Measurements from ENCODE around the gene KRTAP10-10. TPM values are rescaled to one million over a fixed set of nuclear protein-coding genes. Genes with fewer than 3 reads are reported as not detected.
"Not testable (repeated sequence)": the region's sequence is repeated elsewhere in the genome, so short reads cannot be mapped to it uniquely, and the experiment has no call there.

The KRTAP10-10 gene
- total and polyA plus RNA-seq, 2 experiments from 2014 or later = not detected

GRCh38 chr21:44684483-44684882, 47.3 kb downstream of the KRTAP10-10 start:
- H3K4me3 ChIP-seq = no peak overlapping the region
- H3K4me2 ChIP-seq = no peak overlapping the region
- no peaks in the 10 kb centered on the region for H3K4me1 ChIP-seq (ENCODE audit: insufficient read depth)
- no peak overlapping the region for H3K27ac ChIP-seq
- TF ChIP-seq CTCF (IDR thresholded peaks at IDR 0.05; ENCODE audit: poor library complexity) (no peak), EZH2 (IDR thresholded peaks at IDR 0.05; ENCODE audit: borderline replicate concordance) (no peak), EZH2phosphoT487 (IDR thresholded peaks at IDR 0.05; ENCODE audit: low read depth, severe bottlenecking, unreplicated experiment) (no peak)
- H2AFZ ChIP-seq = no peak overlapping the region
- no peaks in the 10 kb centered on the region for H3K36me3 ChIP-seq (replicated peaks; ENCODE audit: insufficient read depth, low read depth)
- H3K9me2 ChIP-seq (replicated peaks; ENCODE audit: insufficient read depth) = no peaks in the 10 kb centered on the region
- no peaks in the 10 kb centered on the region for H4K20me1 ChIP-seq (ENCODE audit: insufficient read depth, poor library complexity, severe bottlenecking)
- DNase-seq (ENCODE audit: low spot score) = no peak
- peaks cover 13% of the 10 kb centered on the region for H3K27me3 ChIP-seq
- no peaks in the 10 kb centered on the region for H3K79me2 ChIP-seq
- 88% methylated on average over 6 of the region's 6 CpGs for WGBS (ENCODE audit: low lambda C conversion rate, missing lambda C conversion rate)
- no peaks in the 10 kb centered on the region for H3K9me3 ChIP-seq (ENCODE audit: low read depth)

DNA sequence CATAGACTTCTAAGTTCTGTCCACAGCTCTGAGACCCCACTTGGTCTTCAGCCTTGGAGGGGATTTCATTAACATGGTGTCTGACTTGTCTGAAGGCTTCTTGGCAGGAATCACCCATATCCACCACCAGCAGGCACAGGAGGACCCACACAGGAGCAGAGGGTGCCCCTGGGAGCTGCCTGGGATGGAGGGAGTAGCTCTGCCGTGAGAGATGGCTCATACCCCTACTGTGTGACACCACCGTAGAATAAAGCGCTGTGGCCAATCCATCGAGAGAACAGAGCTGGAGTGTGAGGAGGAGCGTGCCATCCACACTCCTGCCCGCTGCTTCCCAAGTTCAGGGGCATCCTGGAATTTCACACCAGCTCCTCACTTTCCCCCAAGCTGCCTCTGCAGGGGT, 47.9 kb downstream of the KRTAP10-10 start:
- H3K4me1 ChIP-seq (ENCODE audit: insufficient read depth); H2AFZ ChIP-seq; H3K36me3 ChIP-seq (replicated peaks; ENCODE audit: insufficient read depth, low read depth); H3K9me2 ChIP-seq (replicated peaks; ENCODE audit: insufficient read depth); H4K20me1 ChIP-seq (ENCODE audit: insufficient read depth, poor library complexity, severe bottlenecking); H3K27ac ChIP-seq; H3K79me2 ChIP-seq; H3K4me3 ChIP-seq; H3K9me3 ChIP-seq (ENCODE audit: low read depth); DNase-seq (ENCODE audit: low spot score); H3K4me2 ChIP-seq: not testable (repeated sequence)
- H3K27me3 ChIP-seq = peaks cover 15% of the 10 kb centered on the region
- 87% methylated on average over 6 of the region's 6 CpGs for WGBS (ENCODE audit: low lambda C conversion rate, missing lambda C conversion rate)

- Histone ChIP-seq H3K79me2 (no peaks in the 10 kb centered on the region), H3K36me3 (replicated peaks; ENCODE audit: insufficient read depth, low read depth) (no peaks in the 10 kb centered on the region), H3K9me3 (ENCODE audit: low read depth) (no peaks in the 10 kb centered on the region), H3K4me3 (no peak overlapping the region), H3K27ac (no peak overlapping the region), H3K9me2 (replicated peaks; ENCODE audit: insufficient read depth) (no peaks in the 10 kb centered on the region), H3K4me2 (no peak overlapping the region), H3K27me3 (peaks cover 21% of the 10 kb centered on the region), H2AFZ (no peak overlapping the region), H3K4me1 (ENCODE audit: insufficient read depth) (no peaks in the 10 kb centered on the region), H4K20me1 (ENCODE audit: insufficient read depth, poor library complexity, severe bottlenecking) (no peaks in the 10 kb centered on the region)
- DNase-seq (ENCODE audit: low spot score) = no peak
- WGBS (ENCODE audit: low lambda C conversion rate, missing lambda C conversion rate) = 54% methylated on average over 13 of the region's 14 CpGs
- no peak for TF ChIP-seq EZH2phosphoT487 (IDR thresholded peaks at IDR 0.05; ENCODE audit: low read depth, severe bottlenecking, unreplicated experiment)
- no peak for TF ChIP-seq CTCF (IDR thresholded peaks at IDR 0.05; ENCODE audit: poor library complexity)
Observed at GRCh38 chr21:44686000-44686781, 49.0 kb downstream of the KRTAP10-10 start.

- Histone ChIP-seq H3K4me2 (no peak overlapping the region), H3K9me3 (ENCODE audit: low read depth) (no peaks in the 10 kb centered on the region), H3K27ac (no peak overlapping the region), H3K36me3 (replicated peaks; ENCODE audit: insufficient read depth, low read depth) (no peaks in the 10 kb centered on the region), H4K20me1 (ENCODE audit: insufficient read depth, poor library complexity, severe bottlenecking) (no peaks in the 10 kb centered on the region), H3K9me2 (replicated peaks; ENCODE audit: insufficient read depth) (no peaks in the 10 kb centered on the region), H3K4me1 (ENCODE audit: insufficient read depth) (no peaks in the 10 kb centered on the region), H3K27me3 (peaks cover 21% of the 10 kb centered on the region), H2AFZ (no peak overlapping the region), H3K4me3 (no peak overlapping the region), H3K79me2 (no peaks in the 10 kb centered on the region)
- no peak for TF ChIP-seq EZH2phosphoT487 (IDR thresholded peaks at IDR 0.05; ENCODE audit: low read depth, severe bottlenecking, unreplicated experiment)
- no peak for TF ChIP-seq EZH2 (IDR thresholded peaks at IDR 0.05; ENCODE audit: borderline replicate concordance)
- TF ChIP-seq CTCF (IDR thresholded peaks at IDR 0.05; ENCODE audit: poor library complexity) = no peak
- 77% methylated on average over 25 of the region's 25 CpGs for WGBS (ENCODE audit: low lambda C conversion rate, missing lambda C conversion rate)
- no peak for DNase-seq (ENCODE audit: low spot score)
Observed at GRCh38 chr21:44686843-44687561, 49.8 kb downstream of the KRTAP10-10 start.

All from hepatocyte (in vitro differentiated cells).